DMS 273 (cell line): ENCODE data around the gene ENTHD1.

ENCODE experiments used
- DNase-seq: peaks from one replicate; lab custom pipeline; 2025; ENCODE audit not compliant: unreplicated experiment; lab: John Stamatoyannopoulos, UW

Gene ENTHD1, protein sequence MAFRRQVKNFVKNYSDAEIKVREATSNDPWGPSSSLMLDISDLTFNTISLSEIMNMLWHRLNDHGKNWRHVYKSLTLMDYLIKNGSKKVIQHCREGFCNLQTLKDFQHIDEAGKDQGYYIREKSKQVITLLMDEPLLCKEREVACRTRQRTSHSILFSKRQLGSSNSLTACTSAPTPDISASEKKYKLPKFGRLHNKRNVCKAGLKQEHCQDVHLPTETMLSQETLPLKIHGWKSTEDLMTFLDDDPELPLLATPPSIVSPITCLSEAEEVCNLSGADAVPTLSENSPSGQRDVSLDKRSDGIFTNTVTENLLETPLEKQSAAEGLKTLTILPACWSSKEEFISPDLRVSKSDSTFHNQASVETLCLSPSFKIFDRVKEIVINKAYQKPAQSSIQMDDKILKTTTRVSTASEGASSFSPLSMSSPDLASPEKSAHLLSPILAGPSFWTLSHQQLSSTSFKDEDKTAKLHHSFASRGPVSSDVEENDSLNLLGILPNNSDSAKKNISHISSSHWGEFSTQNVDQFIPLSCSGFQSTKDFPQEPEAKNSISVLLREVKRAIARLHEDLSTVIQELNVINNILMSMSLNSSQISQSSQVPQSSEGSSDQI

DNA sequence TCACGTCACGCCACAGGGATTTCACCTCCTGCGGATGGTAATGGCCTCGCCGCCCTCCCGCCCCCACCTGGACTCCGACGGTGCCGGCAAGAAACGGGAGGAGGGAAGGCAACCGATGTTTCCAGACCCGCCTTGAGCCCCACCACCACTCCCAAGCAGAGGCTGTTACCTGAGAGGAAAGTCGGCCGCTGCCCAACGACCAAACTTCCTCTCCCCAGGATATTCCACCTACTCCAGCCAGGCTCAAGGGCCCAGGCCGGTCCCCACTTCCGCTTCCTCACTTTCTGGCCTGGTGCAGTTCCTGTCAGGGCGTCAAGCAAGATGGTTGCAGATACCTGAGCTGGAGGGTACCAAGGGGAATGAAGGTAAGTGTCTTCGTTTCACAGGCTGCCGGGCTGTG is at the start of gene ENTHD1:
Gene ENTHD1 (minus strand): TSS at position 235 of the 400 bp plus-strand sequence. CDS start 6,012 bp downstream, outside the sequence.
- DNase-seq, result no peak

DNA sequence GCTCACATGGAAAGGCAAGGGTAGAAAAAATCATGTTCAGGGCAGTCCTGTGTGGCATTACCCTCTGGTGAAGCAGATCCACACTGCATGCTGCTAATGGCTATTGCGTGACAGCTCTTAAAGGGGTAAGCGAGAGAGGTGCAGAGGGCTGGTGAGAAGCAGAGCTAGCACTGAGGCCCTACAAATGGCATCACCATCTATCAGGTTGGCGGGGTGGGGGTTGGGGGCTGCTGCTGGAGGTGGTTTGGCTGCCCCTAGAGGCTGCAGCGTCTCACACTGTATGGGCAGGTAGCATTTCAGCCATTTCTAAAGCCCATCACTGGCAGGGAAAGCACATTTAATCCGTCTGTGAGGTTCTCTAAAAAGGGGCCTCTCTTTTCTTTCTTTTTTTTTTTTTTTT is 49.8 kb upstream of the ENTHD1 start:
- peak; percentile 18 for DNase-seq

DNA sequence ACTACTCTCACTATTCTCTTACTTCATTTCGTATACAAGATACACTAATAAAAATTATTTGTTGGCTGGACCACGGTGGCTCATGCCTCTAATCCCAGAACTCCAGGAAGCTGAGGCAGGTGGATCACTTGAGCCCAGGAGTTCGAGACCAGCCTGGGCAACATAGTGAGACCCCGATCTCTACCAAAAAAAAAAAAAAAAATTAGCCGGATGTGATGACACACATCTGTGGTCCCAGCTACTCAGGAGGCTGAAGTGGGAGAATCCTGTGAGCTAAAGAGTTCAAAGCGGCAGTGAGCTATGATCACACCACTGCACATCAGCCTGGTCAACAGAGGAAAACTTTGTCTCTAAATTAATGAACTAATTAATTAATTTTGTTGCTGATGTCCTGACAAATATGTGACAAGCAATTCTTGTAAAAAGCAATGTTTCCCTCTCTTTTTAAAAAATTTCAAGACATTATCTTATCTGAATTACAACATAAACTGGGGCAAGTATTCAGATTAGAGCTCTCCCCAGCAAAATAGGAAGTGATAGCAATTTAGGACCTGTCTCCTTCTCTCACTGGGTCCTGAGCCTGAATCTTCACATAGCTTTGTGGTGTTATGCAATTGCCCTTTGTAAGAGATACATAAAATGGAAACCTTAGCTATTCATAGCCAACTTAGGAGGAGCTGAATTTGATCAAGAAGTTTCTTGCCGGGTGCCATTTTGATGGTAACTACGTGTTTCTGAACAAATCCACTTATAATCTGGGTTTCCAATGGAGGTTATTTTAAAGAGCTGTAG is 49.1 kb upstream of the ENTHD1 start:
- no peak for DNase-seq

DNA sequence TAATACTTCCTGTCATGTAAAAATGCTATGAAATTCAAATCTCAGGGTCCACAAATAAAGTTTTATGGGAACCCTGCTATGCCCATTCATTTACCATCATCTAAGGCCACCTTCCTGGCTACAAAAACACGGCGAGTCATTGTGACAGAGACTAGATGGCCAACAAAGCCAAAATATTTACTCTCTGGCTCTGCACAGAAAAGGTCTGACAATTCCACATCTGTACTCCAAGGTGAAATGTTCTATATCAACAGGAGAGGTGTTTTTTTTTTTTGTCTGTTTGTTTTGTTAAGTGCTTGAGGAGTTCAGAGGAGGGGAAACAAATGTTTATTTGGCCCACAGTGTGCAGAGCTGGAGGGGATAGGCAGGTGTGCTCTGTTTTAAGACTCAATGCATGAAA is 48.0 kb upstream of the ENTHD1 start:
- no peak for DNase-seq

GRCh38 chr22:39940757-39941305 is 47.3 kb upstream of the ENTHD1 start:
- no peak for DNase-seq

DNA sequence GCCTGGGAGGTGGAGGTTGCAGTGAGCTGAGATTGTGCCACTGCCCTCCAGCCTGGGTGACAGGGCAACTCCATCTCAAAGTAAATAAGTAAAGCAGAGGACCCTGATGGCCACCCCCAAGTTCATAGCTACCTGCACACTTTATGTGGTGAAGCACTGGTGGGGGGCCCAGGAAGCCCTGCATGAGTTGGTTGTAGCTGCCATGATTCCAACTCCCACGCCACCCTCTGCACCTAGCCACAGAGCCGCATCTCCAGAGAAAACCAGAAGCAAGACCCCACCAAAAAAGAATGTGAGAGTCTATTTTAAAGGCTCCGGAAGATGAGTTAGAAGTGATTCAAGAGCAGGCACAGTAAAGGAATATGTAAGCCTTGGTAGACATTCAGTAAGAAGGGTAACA is 46.3 kb upstream of the ENTHD1 start:
- no peak for DNase-seq

DNA sequence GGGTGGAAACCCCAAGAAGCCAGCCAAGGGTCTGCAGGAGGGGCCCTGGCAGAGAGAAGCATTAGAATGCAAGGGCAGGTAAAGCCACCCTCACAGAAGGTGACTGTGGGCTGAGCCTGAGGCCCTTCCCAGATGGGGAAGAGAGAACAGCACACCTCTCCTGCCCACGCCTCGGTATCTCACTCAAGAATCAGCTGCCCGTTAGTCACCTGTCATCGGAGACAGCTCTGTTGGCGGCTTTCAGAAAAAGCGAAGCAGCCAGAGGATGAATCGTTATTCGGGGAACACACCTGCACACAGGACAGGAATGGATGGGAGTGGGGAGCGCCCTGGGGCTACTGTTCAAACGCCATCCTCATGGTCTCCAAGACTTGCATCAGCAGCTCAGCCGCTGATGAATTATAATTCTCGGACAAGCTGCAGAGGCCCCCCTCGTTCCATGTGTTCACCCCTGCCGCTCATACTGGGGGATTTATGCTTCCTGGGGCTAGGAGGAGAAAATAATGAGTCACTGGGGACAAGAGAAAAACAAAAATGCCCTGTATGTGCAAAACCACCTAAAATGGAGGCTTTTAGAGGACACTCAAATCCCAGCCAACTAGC is 45.0 kb upstream of the ENTHD1 start:
- no peak for DNase-seq

GRCh38 chr22:39937906-39938305 is 44.3 kb upstream of the ENTHD1 start:
- no peak for DNase-seq

DNA sequence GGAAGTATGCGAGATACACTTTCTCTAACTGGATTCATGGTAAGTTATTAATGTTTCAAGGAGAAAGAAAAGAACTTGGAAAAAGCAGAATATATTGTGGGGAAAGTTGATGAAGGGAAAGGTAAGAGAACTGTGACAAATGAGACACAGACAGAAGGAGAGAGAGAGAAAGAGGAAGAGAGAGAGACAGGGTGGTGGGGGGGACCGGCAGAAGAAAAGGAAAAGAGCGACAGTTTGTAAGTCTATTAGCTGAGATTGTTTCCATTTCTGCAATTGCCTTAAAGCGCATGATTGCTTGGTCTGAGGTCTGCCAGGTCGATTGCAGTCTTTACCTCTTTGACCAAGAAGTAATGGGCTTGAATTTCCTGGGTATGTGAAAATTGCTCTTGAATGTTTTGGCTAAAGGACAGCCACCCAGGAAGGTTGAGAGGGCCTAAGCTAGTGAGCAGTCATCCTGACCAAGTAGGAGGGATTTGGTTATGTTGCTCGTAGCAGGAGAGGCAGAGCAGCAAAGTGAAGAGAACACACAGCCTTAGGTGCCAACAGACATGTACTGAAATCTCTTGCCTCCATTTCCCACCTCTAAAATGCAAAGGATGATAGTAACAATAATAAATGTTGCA is 43.1 kb upstream of the ENTHD1 start:
- no peak for DNase-seq

DNA sequence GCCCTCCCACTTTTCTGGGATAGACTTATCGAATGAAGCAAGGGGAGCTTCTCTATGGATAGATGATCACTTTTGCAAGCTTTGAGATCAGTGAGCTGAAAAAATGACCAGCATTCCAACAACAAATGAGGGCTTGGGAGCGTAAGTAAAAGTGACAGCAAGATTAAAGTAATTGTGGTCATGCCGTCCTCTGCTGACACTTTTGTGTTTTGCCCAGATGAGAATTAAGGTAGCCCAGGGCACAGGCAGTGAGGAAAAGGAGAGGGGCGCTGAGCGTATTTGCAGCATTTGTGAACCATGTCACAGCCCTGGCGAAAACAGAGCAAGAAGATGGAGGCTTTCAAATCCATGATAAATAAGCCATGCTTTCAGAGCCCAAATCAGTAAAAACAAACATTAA is 42.1 kb upstream of the ENTHD1 start:
- DNase-seq, result no peak

- DNase-seq, result no peak
These were observed 41.6 kb upstream of the ENTHD1 start for GRCh38 chr22:39935116-39935515.

DNA sequence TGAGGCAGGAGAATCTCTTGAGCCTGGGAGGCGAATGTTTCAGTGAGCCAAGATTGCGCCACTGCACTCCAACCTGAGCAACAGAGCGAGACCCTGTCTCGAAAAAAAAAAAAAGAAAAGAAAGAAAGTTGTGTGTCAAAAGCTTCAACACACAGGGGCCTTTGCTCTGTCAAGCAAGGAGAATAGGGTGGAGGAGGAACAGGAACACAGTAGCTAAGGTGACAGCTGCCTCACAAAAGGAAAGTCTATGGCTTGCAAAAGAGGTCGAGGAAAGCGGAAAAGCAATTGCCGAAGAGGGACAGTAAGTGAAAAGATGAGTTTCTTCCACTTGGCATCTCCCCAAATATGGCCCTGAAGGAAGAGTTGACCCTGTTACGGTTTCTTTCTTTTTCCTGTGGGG is 40.2 kb upstream of the ENTHD1 start:
- DNase-seq, result no peak

GRCh38 chr22:39932918-39933649 is 39.5 kb upstream of the ENTHD1 start:
- DNase-seq, result peak; percentile 59

DNA sequence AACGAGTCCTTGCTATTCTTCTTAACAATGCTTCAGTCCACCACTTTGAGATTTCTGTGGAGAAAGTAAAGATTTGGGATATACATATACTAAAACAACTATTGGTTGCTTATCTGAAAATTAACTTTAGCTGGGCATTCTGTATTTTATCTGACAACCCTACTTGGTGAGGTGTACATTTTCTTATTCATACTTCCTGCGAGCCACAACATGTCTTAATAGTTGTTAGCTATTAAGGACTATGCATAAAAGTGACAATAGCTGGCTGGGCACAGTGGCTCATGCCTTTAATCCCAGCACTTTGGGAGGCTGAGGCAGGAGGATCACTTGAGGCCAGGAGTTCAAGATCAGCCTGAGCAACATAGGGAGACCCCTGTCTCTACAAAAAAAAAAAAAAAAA is 38.6 kb upstream of the ENTHD1 start:
- DNase-seq, result no peak

DNA sequence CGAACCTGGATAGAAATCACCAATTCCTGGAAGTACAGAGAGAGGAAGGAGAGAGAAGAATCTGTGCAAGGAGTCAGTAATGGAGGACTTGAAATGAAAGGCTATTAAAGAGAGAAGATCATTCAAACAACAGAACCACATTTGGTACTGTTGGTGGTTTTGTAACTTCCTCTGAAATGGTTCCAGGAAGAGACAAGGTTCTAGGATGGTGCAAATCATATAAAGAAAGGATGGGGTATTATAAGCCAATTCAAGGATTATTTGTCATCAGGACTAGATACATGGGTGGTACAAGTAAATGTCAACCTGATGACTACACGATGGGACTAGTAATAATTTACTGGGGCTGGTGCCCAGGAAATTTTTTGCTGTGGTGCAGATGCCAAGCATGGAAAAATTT is 37.7 kb upstream of the ENTHD1 start:
- DNase-seq, result no peak

DNA sequence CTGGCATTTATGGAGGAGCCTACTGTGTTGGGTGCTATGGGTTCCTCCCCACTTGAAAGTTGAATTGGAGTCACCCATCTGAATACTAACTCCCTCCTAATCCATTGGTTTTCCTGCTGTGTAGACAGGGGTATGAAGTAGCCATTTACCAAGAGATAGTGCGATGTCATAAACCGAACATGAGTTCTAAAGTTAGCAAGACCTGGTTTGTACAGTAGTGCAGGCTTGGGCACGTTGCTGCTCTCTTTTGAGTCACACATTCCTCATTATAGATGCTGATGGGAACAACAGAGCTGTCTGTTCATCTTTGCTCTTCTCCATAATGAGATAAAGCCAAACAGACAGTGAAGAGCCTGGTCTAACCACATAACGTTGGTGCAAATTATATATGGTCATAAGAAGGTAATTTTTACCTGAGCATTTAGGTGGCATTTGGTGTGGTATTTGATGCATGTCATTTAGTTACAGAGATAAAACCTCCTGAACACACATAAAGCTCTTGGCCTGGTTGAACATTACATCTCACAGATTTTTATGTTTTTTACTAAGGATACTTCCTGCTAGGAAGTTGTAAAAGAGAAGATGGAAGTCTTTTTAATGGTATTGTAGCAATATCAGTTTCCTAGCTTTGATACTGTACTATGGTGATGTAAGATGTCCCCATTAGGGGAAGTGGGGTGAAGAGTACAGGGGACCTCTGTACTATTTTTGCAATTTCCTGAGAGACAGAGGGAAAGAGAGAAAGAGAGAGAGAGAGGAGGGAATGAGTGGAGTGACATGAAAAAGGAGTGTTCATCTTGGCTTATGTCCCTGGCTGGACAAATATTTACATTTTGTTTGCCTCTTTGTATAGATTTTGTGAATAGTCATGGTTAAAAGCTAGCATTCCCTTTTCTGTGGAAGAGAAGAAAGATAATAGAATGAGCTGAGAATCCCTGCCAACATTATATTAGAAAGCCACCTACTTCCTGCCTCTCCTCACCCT is 35.3 kb upstream of the ENTHD1 start:
- no peak for DNase-seq

DNA sequence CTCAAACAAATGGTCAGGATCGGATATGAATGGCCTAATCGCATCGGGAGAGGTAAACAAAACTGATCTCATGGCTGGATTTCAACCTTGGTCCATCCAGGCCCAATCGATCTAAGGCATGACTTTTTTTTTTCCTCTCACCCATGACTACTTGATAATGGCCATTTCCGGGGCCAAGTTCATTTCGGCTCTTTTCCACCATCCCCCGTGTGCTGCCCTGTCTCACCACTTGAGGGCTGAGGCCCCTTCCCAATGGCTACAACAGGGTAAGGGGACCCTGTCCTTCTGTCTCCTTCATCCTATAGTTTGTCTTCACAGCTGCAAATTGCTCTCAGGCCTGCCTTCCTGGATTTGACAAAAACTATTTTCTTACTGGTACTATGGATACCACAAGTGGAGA is 34.0 kb upstream of the ENTHD1 start:
- no peak for DNase-seq

DNA sequence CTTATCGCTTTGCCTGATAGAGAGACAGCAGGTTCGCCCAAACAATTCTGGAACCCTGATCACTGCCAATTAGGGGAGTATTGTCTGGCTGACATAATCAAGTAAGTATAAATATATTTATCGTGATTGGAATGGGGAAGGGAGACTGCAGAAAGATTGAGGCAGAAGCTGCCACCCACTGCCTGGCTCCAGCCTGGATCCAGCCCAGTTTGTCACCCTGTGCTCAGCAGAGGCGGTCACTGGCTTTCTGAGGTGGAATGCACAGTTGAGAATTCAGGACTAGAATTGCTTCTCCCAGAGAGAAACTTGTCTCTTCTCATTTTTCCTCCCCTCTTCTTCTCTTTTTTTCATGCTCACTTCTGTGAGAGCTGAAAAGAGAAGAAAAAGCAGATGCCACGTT is 33.2 kb upstream of the ENTHD1 start:
- no peak for DNase-seq
